Vagina (tissue), 2 donors: Measurements from ENCODE around the gene TRPV6.

Experiments used
- POLR2A ChIP-seq, 2 donors: fragments of 450-650 bp; IDR thresholded peaks; one replicate each; pipeline ENCODE4 v1.6.1; 2017; ENCODE audit warnings: antibody characterized with exemption in 2 of 2, mild to moderate bottlenecking in 2 of 2, moderate library complexity in 2 of 2
- TF ChIP-seq, protein P1 (sequence below), 3 experiments: fragments of 450-650 bp in 2 of 3; fragments of 200-600 bp in 1 of 3; sonication (generic) in 1 of 3; IDR thresholded peaks; one replicate each; pipeline ENCODE4 v1.5.1; 2017 to 2019; ENCODE audit warnings: antibody characterized with exemption in 3 of 3, mild to moderate bottlenecking in 2 of 3, moderate library complexity in 2 of 3

DNA sequence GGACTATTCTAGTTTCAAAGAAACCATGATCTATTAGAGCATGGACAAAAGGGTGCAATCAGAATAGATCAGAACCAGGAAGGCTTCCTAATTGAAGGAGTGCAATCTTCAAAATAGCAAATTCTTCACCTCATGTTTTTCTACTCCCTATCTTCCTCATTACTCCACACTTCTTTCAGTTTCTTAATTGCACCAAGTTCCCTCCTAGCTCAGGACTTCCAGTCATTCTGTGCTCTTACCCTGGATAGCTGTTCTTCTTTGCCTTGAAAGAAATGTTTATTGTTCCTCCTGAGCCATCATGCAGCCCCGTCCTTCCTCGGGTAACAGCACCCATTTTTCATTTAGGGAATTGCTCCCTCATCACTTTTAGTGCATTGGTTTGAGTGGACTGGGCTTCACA lies 24.9 kb upstream of the TRPV6 start:
- TF ChIP-seq, protein P1, sequence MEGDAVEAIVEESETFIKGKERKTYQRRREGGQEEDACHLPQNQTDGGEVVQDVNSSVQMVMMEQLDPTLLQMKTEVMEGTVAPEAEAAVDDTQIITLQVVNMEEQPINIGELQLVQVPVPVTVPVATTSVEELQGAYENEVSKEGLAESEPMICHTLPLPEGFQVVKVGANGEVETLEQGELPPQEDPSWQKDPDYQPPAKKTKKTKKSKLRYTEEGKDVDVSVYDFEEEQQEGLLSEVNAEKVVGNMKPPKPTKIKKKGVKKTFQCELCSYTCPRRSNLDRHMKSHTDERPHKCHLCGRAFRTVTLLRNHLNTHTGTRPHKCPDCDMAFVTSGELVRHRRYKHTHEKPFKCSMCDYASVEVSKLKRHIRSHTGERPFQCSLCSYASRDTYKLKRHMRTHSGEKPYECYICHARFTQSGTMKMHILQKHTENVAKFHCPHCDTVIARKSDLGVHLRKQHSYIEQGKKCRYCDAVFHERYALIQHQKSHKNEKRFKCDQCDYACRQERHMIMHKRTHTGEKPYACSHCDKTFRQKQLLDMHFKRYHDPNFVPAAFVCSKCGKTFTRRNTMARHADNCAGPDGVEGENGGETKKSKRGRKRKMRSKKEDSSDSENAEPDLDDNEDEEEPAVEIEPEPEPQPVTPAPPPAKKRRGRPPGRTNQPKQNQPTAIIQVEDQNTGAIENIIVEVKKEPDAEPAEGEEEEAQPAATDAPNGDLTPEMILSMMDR (IDR thresholded peaks at IDR 0.05) = no peak
- TF ChIP-seq POLR2A (IDR thresholded peaks at IDR 0.05) = no peak
